Hematopoietic multipotent progenitor cell treated with erythropoietin and hydrocortisone succinate and interleukin-3 and kit ligand, for 4 days (in vitro differentiated cells): ENCODE measurements around the gene MANF.

Experiments
- DNase-seq: peaks from one replicate; pipeline ENCODE4 v3.0.0-alpha.2; 2015

MANF gene

DNA sequence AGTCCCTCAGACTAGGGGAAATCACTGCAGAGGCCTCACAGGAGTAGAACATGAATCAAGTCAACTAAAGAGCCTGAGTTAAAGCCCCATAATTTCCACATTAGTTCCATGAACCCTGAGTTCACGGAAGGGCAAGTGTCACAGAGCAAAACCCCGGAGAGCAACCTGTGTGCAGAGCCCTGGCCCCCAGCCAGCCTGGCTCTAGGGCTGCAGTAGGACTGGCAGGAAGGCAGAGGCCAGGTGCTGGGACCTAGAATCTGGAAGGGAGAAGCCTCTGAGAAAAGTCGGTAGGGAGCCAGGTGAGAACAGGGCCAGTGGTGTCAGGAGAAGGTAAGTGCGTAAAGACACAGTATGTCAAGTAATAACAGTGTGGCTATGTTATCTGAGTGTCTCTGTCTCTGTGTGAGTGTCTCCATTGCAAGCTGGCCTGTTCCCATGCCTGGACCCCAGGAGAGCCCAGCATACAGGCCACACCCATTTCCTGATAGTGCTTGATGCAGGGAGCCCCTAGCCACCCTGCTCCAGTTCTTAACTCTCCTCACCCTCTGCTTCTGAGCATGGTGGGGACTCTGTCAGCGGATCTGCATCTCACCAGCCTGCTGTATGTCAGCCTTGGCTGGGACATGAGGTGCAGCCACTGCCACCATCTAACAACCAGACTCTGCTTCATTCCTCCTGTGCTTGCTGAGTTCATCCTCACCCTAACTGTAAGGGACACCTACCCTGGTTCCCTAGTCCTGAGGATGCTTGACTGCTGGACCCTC is 11.3 kb upstream of the MANF start:
- no peak for DNase-seq

DNA sequence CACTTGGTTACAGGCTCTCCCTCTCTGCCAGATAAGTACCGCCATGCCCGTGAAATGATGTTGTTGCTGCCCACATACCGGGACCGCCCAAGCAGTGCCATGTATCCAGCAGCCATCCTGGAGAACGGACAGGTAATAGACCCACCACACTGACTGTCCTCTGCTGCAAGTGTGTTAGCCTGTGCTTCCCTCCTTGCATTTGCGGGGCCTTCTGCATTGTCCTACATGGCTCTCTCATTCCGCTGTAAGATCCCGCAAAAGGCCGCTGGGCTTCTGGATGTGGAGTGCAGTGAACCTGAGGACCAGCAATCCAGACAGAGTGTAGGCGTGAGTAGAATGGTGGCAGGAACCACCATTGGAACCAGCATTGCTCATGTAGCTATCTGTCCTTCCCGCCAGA is 10.6 kb upstream of the MANF start:
- no peak for DNase-seq

DNA sequence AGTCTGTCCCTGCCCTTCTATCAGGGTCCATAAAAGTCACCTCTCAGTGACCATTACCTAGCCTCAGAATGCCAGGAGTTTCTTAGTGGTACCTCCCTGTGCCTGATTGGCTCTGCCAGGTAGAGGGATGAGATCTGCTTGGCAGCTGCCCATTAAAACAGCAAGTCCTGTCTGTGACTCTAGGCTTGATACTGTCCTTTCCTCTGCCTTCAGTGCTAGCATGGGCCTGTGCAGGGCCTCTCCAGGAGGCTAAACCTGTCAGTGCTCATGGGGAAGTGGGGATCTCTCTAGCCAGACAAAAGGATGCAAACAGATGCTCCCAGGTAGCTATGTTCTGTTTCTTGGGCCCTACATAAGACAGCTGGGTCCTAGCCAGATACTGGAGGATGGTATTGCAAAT is 10.0 kb upstream of the MANF start:
- DNase-seq: no peak

DNA sequence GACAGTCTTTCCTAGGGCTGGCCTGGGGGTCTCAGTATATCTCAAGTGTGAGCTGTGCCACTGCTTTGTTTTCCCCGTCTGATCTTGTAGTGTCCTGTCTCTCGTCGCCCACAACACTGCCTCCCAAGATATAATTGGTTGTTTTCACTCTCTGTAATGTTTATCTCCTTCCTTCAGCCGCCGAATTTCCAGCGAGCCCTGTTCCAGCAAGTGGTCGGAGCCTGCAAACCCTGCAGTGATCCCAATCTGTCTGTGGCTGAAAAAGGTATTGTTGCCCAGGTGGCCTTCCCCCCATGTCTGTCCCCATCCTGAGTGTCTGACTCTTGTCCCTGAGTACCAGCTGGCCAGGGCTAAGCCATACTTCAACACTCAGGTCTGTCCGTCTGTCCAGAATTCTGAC is 9.5 kb upstream of the MANF start:
- no peak for DNase-seq

DNA sequence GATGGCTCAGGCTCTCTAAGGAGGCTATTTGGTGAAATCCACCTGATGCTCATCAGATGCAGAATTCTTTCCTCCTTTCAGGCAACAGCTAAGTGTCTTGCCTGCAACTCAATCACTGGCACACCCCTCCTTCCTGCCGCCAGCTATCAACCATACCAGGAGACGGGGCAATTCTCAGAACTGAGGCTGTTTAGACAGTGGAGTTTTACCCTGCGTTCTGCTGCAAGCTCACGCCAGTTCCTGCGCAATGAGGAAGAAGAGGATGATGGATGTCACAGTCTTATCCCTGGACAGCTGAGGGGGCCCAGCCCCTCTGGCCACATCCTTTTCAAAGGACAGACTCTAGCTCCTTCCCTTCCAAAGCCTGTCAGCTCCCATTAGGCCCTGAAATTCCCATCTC is 7.0 kb upstream of the MANF start:
- DNase-seq: peak; percentile 76

DNA sequence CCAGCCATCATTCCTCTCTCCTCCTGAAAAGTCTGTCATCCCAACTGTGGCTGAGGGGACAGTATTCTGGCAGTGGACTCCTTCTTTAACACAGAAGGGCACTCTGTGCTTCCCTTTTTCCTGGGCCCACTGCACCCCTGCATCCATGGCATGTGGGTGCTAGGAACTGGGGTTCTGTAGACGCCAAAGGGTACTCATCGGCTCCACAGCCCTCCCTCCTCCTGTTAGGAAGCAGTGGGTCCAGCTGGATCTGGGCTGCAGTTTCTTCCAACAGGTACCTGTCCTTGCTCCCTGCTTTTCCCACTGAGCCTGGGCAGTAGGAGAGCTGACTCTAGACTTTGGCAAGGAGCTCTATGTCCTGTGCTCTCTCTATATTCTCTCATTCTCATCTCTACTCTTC is 6.4 kb upstream of the MANF start:
- no peak for DNase-seq

DNA sequence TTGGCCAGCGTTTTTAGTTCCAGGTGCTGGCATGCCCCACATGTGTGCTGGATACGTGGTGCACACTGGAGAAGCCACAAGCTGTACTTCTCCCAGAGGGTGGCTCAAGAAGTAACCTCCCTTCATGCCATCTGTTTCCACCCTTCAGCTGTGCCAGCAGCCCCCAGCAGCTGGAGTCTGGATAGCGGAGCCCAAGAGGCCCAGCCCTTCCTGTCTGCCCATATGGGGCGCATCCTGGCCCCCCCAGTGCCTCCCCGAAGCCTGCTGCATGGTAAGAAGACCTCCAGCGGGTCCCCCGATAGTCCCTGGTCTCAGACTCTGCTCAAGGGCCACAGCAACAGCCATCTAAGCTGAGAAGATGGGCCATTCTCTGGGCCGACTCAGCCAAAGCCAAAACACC is 5.8 kb upstream of the MANF start:
- peak; percentile 94 for DNase-seq

DNA sequence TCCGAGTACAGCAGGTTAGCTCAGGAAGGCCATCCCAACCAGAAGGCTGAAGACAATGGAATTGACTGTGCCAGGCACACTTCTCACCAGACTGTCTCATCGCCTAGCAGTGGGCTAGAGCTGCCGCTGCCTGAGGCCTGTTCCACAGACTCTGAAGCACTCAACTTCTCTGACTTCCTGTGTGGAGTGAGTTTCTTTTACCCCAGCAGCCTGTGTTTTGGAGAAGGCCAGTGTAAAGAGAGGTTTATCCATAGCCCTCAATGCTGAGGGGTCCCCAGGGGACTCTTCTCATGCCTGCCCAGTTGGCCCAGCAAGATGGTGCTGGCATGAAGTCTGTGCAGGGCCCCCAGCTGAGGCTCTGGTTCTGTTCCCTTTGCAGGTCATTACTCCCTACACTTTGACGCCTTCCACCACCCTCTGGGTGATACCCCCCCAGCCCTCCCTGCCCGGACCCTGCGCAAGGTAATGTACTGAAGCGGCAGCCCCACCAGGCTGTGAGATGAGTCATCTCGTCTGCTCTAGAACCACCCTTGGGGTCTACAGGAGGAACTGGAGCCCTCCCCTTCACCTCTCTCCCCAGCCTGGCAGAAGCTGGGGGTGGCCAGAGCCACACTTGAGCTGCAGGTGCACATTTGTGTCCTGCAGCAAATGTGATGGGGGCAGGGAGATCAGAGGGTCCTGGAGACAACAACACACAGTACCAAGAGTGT is 5.2 kb upstream of the MANF start:
- no peak for DNase-seq

DNA sequence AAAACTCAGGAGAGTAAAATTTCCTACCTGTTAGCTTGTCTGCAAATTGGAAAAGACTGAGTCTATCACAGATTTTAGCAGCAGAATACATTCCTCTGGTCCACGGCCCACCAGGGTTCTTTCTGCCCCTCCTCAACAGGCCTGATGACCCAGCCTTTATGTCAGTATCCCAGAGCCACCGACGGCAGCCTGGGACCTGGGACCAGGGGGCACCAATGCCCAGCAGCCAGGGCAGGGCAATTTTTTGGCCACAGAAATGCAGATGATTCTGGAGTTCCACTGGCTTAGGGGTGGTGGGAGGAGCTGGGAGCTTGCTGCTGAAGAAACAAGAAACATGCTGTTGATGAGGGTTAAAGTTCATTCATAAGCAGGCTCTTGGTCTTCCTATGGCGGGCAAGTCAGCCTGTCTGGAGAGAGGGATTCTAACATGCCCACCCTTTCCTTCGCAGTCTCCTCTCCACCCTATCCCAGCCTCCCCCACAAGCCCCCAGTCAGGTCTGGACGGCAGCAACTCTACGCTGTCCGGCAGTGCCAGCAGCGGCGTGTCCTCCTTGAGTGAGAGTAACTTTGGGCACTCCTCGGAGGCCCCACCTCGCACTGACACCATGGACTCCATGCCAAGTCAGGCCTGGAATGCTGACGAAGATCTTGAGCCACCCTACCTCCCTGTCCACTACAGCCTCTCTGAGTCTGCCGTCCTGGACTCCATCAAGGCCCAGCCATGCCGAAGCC is 4.3 kb upstream of the MANF start:
- no peak for DNase-seq

DNA sequence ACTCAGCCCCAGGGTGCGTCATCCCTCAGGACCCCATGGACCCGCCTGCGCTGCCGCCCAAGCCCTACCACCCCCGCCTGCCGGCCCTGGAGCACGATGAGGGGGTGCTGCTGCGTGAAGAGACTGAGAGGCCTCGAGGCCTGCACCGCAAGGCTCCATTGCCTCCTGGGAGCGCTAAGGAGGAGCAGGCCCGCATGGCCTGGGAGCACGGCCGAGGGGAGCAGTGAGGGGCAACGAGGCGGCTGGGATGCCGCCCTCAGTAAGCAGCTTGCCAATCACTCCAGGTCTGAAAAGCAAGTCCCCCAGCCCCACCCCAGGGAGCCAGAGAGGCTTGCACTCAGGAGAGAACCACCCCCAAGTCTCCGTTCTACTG is 3.8 kb upstream of the MANF start:
- no peak for DNase-seq

DNA sequence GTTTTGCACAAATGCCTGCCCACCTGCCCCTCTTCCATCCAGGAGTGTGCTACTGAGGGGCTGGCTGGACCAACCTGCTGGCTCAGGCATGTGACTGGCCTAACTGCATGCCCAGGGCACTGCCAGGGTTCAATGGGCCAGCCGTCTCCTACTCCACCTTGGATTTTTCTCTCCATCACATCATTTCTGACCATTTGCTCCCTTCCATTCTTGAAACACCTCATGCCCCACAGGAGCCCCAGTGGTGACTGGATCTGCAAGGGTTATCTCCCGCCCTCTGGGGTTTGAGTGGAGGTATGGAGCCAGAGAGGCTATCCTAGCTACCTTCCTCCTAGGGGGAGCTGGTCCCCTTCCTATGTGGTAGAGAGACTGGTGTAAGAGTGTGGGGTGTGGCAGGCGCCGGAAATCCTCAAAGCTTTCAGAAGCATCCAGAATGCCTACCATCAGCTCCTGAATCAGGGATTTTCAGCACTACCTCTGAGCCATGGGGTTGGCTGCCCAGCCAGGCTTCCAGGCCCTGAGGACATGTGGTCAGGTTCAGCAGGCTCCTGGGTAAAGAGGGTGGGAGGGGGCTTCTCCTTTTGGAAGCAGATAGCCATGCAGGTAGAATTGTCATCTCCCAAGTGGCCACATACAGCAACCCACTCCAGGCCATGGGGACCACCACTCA is 2.9 kb upstream of the MANF start:
- no peak for DNase-seq

DNA sequence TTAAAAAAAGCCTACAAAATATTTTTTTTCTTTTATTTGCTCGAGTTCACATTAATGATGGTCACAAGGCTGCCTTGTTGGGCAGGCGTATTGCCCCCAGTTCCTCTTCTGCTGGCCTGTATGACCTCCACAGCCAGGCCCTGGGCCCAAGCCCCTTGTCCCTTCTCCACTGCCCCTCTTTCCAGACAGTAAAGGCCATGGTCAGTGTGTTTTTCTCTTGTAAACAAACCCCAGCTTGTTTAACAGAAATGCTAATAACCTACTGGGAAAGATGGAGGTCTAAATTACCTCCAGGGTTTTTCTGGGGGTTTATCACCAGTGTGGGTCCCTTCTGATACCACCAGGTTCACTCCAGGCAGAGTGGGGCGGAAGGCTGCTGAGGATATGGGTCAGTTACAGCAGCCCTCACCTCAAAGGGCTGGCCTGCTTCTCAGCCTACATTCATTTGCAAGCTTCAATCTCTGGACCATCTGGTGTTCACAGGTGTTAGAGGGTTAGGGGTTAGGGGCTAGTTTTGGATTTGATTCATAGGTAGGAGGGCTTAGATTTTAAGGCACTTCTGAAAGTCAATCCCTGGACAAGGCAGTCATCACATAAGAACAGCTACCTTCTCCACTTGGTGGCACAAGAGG is 2.0 kb upstream of the MANF start:
- DNase-seq: no peak

DNA sequence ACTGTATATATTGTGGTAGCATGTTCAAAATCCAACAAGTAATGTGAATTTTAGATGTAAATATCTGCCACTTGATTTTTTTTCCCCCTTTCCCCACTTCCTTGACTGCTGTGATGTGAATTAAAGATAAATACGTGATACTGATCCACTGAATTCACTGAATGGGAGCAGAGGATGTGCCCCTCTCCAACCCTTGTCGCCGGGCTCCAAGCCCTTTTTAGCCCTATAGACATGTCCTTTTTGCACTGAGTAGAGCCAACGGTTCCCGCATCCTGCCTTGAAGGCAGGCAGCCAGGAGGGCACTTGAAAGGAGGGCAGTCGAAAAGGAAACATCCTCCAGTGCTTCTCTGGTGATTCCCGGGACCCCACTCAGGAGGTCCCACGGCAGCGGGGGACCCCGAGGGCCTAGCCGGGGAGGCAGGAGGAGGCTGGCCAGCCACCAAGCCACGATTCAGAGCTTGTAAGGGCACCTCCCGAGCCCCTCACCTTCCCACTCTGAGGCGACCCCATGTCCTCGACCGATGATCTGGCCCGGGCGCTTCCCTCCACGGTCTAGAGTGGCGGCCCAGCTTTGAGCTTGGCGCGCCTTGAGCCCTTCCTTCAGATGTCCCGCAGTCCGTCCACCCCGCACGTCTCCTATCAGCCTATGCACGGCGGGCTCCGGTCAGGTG is 901 bp upstream of the MANF start:
- peak; percentile 48 for DNase-seq

DNA sequence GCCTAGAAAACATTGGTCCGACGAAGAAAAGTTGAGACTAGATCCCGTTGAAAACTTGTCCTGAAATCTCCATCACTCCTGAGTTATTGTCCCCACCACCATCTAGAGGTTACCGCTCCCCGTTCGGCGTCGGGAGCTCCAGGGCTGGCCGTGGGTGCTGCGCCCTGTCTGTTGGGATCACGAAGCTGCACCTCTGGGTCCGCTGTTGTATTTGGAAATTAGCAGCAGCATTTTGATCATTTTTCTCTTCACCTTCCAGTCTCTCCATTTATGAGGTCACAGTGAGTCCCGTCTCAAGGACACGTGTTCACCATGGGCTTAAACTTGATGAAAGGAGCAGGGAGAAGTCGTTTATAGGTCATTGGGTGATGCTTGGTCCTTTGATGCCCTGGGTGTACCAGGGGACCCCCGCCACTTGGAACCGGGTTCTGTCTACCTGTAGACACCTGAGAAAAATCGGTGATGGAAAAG is 565 bp downstream of the MANF start:
- no peak for DNase-seq

DNA sequence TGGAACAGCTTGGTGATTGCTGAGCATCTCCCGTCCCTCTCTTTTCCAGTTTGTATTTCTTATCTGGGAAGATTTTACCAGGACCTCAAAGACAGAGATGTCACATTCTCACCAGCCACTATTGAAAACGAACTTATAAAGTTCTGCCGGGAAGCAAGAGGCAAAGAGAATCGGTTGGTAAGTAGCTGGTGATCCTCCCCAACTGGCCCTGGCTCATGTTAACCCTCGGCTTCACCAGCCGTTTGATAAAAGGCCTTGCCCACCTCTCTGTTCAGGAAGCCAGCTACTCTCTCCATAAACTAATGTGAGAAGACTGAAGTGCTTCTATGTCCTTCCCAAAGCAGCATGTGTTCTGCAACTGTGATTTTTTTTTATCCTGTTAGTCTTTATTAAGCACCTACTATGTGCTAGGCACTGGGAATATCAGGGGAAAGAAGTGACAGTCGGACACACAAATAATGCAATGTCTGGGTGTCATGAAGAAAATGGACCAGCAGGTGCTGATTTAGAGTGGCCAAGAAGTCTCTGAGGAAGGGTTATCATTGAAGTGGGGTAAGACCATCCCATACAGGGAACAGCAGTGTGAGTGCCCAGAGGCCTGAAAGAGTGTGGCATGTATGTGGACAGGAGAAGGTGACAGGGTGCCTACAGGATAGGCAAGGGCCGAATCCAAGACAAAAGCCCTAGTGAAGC is 1.2 kb downstream of the MANF start:
- no peak for DNase-seq

DNA sequence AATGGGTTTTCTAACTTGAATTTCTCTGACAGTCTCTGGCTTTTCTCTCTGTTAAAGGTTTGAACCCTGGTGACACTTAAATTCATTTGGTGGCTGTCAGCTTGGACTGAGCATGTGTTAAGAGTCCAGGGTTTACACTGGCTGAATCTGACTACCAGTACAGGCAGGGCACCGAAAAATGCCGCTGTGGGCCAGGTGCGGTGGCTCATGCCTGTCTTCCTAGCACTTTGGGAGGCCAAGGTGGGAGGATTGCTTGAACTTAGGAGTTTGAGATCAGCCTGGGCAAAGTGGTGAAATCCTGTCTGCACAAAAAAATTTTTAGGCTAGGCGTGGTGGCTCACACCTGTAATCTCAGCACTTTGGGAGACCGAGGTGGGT is 1.8 kb downstream of the MANF start:
- no peak for DNase-seq

DNA sequence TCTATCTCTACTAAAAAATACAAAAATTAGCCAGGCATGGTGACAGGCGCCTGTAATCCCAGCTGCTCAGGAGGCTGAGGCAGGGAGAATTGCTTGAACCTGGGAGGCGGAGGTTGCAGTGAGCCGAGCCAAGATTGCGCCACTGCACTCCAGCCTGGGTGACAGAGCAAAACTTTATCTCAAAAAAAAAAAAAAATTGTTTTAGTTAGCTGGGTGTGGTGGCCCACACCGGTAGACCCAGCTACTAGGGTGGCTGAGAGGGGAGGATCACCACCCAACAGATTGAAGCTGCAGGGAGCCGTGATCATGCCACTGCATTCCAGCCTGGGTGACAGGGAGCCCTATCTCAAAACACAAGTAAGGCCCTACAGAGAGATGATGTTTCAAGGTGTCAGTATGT is 2.2 kb downstream of the MANF start:
- peak; percentile 66 for DNase-seq

DNA sequence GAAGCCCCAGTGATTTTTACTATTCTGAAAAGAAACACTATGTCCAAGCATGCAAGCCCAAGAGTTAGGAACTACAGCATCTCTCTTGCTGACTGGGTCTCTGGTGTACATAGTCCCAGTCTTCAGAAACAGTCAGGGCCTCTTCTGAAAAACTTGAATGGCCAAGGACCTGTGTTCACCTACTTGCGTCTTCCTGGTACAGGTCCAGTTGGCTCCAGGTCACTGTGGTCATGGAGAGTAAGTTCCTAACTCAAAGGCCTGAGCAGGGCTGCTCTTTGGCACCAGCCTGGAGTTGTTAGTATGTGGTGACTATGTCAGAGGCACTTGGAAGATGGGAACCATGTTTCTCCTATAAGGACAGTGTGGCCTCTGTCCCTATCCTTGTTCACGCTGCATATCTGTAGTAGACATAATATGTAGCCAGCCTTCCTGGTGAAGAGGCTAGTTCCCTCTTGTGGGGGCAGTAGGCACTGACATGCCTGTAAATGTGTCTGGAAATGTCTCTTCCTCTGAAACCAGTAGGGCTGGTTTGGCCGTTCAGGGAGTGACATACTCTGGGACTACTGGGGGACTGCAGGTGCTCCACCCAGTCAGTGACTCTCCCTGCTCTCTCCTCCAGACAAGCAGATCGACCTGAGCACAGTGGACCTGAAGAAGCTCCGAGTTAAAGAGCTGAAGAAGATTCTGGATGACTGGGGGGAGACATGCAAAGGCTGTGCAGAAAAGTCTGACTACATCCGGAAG is 3.4 kb downstream of the MANF start:
- peak; percentile 74 for DNase-seq

DNA sequence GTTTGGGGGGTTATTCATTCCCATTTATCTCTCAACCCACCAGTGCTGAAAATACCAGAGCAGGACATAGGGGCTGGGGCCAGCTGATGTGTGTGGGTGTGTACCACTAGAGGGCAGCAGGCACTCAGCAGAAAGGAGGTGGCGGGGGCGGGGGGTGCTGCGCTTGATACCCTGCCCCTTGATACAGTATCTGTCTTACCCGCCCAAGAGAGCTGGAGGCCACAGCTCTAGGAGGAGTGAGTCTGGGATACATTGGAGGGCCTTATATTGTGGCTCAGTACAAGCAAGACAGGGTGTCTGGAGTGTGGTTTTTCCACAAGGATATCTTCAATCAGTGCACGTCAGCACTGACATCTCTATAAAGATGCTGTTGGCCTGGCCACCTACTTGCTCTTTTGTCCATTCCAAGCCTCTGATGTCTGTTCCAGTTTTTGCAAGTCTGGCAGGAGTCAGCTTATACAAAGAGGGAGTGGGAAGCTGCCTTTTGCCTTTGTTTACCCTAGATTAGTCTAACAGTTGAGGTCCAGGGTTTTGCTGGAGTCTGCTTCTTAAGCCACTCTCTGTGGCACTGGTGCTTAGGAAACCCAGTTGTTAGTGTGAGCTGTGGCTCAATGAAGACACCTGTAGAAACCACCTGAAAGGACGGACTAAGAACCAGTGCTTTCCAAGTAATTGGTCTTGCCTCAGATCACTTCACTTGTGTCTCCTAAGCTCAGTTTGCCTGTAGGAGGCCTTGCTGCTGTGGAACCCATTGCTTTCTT is 4.5 kb downstream of the MANF start:
- peak; percentile 88 for DNase-seq
